ENCODE data around the gene TMEM165. TPM values are rescaled to one million over a fixed set of nuclear protein-coding genes. Genes with fewer than 3 reads are reported as not detected.

The TMEM165 gene
- total and polyA plus RNA-seq, 2 of the 4 experiments (the other 2 are of a cell fraction) = 49.6 to 83.0 TPM

- no peak overlapping the region for H3K18ac ChIP-seq (ENCODE audit: low read depth, low read length)
- H3K79me1 ChIP-seq (ENCODE audit: low read depth in 1 of 2, low read length in 2 of 2) = no peaks in the 10 kb centered on the region
- no peak for DNase-seq
- no peaks in the 10 kb centered on the region for H4K20me1 ChIP-seq (ENCODE audit: insufficient read depth, low read length)
- no peak overlapping the region for H3K4ac ChIP-seq (ENCODE audit: low read depth, low read length)
- in situ Hi-C loops (cut with MboI; ENCODE audit: low sequenced_read_pairs) = no loop called here
- no peaks in the 10 kb centered on the region for H3K9me1 ChIP-seq (ENCODE audit: insufficient read depth, low read length)
- H2BK20ac ChIP-seq (ENCODE audit: low read depth, low read length) = no peak overlapping the region
- POLR2A ChIA-PET (ENCODE audit: unreplicated experiment) = no interaction called here
- H4K91ac ChIP-seq (ENCODE audit: insufficient read depth, low read depth, low read length) = no peak overlapping the region
- no peak overlapping the region for H3K4me2 ChIP-seq (ENCODE audit: low read depth, low read length)
- no peak for ATAC-seq (ENCODE audit: low read depth)
- no peak overlapping the region for H2BK120ac ChIP-seq (ENCODE audit: low read depth, low read length)
- TF ChIP-seq MXI1 (IDR thresholded peaks at IDR 0.05; ENCODE audit: borderline replicate concordance, low read depth, low read length) = no peak
- no peak for TF ChIP-seq CHD1 (IDR thresholded peaks at IDR 0.05; ENCODE audit: low read depth, low read length)
- TF ChIP-seq, protein P1, sequence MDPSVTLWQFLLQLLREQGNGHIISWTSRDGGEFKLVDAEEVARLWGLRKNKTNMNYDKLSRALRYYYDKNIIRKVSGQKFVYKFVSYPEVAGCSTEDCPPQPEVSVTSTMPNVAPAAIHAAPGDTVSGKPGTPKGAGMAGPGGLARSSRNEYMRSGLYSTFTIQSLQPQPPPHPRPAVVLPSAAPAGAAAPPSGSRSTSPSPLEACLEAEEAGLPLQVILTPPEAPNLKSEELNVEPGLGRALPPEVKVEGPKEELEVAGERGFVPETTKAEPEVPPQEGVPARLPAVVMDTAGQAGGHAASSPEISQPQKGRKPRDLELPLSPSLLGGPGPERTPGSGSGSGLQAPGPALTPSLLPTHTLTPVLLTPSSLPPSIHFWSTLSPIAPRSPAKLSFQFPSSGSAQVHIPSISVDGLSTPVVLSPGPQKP (IDR thresholded peaks at IDR 0.05; ENCODE audit: borderline replicate concordance, low read depth, low read length) = no peak
- TF ChIP-seq SMC3 (IDR thresholded peaks at IDR 0.05; ENCODE audit: low read depth, low read length) = no peak
- no peak for TF ChIP-seq RCOR1 (IDR thresholded peaks at IDR 0.05; ENCODE audit: insufficient replicate concordance, low read length)
- no peak for TF ChIP-seq MAZ (IDR thresholded peaks at IDR 0.05; ENCODE audit: borderline replicate concordance, low read depth, low read length)
- TF ChIP-seq POLR2A (IDR thresholded peaks at IDR 0.05; ENCODE audit: low read depth, low read length) = no peak
- no peak for TF ChIP-seq RAD21 (IDR thresholded peaks at IDR 0.05; ENCODE audit: low read length)
- WGBS, 2 experiments (ENCODE audit: extremely low coverage in 2 of 2, insufficient read length in 1 of 2) = 83% methylated on average over 2 of the region's 2 CpGs; no CpG with 5 or more reads in 1 of the 2 experiments
- no peak overlapping the region for H2BK15ac ChIP-seq (ENCODE audit: low read depth, low read length)
- no peak overlapping the region for H4K5ac ChIP-seq (ENCODE audit: low read depth, low read length)
- BruUV-seq (replicated peaks) = no TSS peak
- CTCF ChIA-PET = interaction anchor here (0.6 kb wide), 1 partner anchor 593 kb away, joined by 3 read pairs; no protein-coding TSS in a partner anchor
- no peak overlapping the region for H3K14ac ChIP-seq (replicated peaks; ENCODE audit: low read depth, low read length)
- no peak overlapping the region for H2AFZ ChIP-seq (replicated peaks; ENCODE audit: low read length, poor library complexity)
- dilution Hi-C loops (cut with HindIII; ENCODE audit: low sequenced_read_pairs, unreplicated experiment) = no loop called here
- H2BK5ac ChIP-seq (ENCODE audit: low read depth, low read length, poor library complexity, severe bottlenecking) = no peak overlapping the region
- no peak overlapping the region for H3K9ac ChIP-seq (ENCODE audit: low read depth, low read length)
- H3K27ac ChIP-seq (ENCODE audit: insufficient read depth, low read length) = no peak overlapping the region
- no peaks in the 10 kb centered on the region for H3K27me3 ChIP-seq (ENCODE audit: control insufficient read depth, insufficient read depth, low read length)
- no peak overlapping the region for H2AK9ac ChIP-seq (replicated peaks; ENCODE audit: low read depth, low read length, poor library complexity)
- no peak overlapping the region for H3K56ac ChIP-seq (ENCODE audit: extremely low read depth, insufficient read depth, low read length)
- H2AK5ac ChIP-seq (ENCODE audit: low read depth, low read length) = no peak overlapping the region
- no peak overlapping the region for H4K8ac ChIP-seq (ENCODE audit: low read depth in 2 of 2, low read length in 2 of 2)
- H3K4me1 ChIP-seq (ENCODE audit: control insufficient read depth, insufficient read depth, low read length) = 0 out of 2 replicates have a peak, but pooled peaks cover 1% of the 10 kb centered on the region
- no peak overlapping the region for H3K4me3 ChIP-seq (ENCODE audit: insufficient read depth, low read depth, low read length)
- H3K36me3 ChIP-seq (ENCODE audit: control insufficient read depth, insufficient read depth, low read length) = no peaks in the 10 kb centered on the region
- intact Hi-C loops (cut with micrococcal nuclease) = no loop called here
- H3K9me3 ChIP-seq (ENCODE audit: control insufficient read depth, insufficient read depth, low read length) = no peaks in the 10 kb centered on the region
- no peak overlapping the region for H3K23ac ChIP-seq (ENCODE audit: low read depth, low read length)
These were observed 19.1 kb upstream of the TMEM165 start for GRCh38 chr4:55376698-55377097.
